Liver (tissue), 9 donors: Measurements from ENCODE around the gene PIGN. TPM values are rescaled to one million over a fixed set of nuclear protein-coding genes. Genes with fewer than 3 reads are reported as not detected.
"Not testable (repeated sequence)": the region's sequence is repeated elsewhere in the genome, so short reads cannot be mapped to it uniquely, and the experiment has no call there.

ENCODE experiments used
- DNase-seq: peaks from one replicate; pipeline ENCODE4 v3.0.0-alpha.2; 2017; ENCODE audit warnings: low spot score
- H3K27ac ChIP-seq, 2 donors: one replicate each; pipeline ENCODE4 v1.7.0; 2013; ENCODE audit warnings: inconsistent platforms in 2 of 2, low read length in 2 of 2, control low read depth in 1 of 2, low read depth in 1 of 2, mild to moderate bottlenecking in 1 of 2
- H3K27me3 ChIP-seq, 4 donors: one replicate each; pipeline versions ENCODE4 v1.6.1 to v1.7.0; 2013; ENCODE audit warnings: low read length in 3 of 4, inconsistent platforms in 1 of 4, mild to moderate bottlenecking in 1 of 4, moderate library complexity in 1 of 4; ENCODE audit not compliant: control insufficient read depth in 4 of 4, insufficient read depth in 4 of 4
- H3K36me3 ChIP-seq, 4 donors: one replicate each; pipeline versions ENCODE4 v1.6.1 to v1.7.0; 2013; ENCODE audit warnings: low read length in 3 of 4, mild to moderate bottlenecking in 3 of 4, low read depth in 1 of 4, moderate library complexity in 1 of 4; ENCODE audit not compliant: control insufficient read depth in 4 of 4, insufficient read depth in 3 of 4
- H3K4me1 ChIP-seq, 4 donors: one replicate each; pipeline versions ENCODE4 v1.6.1 to v1.7.0; 2013; ENCODE audit warnings: low read length in 3 of 4, mild to moderate bottlenecking in 3 of 4, moderate library complexity in 1 of 4; ENCODE audit not compliant: control insufficient read depth in 4 of 4, insufficient read depth in 4 of 4
- H3K4me3 ChIP-seq, 3 donors: one replicate each; pipeline versions ENCODE4 v1.6.1 to v1.7.0; 2013; ENCODE audit warnings: low read length in 3 of 3, control low read depth in 1 of 3, low read depth in 1 of 3, mild to moderate bottlenecking in 1 of 3
- H3K9ac ChIP-seq, 2 donors: one replicate each; pipeline ENCODE4 v1.7.0; 2013; ENCODE audit warnings: low read length in 2 of 2, mild to moderate bottlenecking in 2 of 2, moderate library complexity in 2 of 2, control low read depth in 1 of 2, low read depth in 1 of 2
- H3K9me3 ChIP-seq, 4 donors: one replicate each; pipeline versions ENCODE4 v1.6.1 to v1.7.0; 2013; ENCODE audit warnings: low read length in 3 of 4; ENCODE audit not compliant: control insufficient read depth in 4 of 4
- CTCF ChIP-seq: fragments of 150-350 bp; IDR thresholded peaks from 2 replicates; pipeline ENCODE4 v1.5.1; 2017; ENCODE audit warnings: improper control_type of control experiment, low read depth, low read length; ENCODE audit not compliant: missing input control
- GABPA ChIP-seq, 2 donors: IDR thresholded peaks in 1 of 2; conservative IDR thresholded peaks in 1 of 2; 2 replicates each; pipeline ENCODE4 v1.6.1; 2016; ENCODE audit warnings: antibody characterized with exemption in 2 of 2, mild to moderate bottlenecking in 1 of 2, moderate library complexity in 1 of 2
- HNF4A ChIP-seq, 2 donors: conservative IDR thresholded peaks; 2 replicates each; pipeline ENCODE4 v1.6.1; 2016; ENCODE audit warnings: antibody characterized with exemption in 2 of 2, mild to moderate bottlenecking in 2 of 2
- HNF4G ChIP-seq: IDR thresholded peaks from 2 replicates; pipeline ENCODE4 v1.6.1; 2016; ENCODE audit warnings: antibody characterized with exemption
- JUND ChIP-seq, 2 donors: IDR thresholded peaks; 2 replicates each; pipeline ENCODE4 v1.6.1; 2016; ENCODE audit warnings: antibody characterized with exemption in 2 of 2
- NR2F2 ChIP-seq: IDR thresholded peaks from 2 replicates; pipeline ENCODE4 v1.6.1; 2016; ENCODE audit warnings: antibody characterized with exemption
- RAD21 ChIP-seq, 2 donors: IDR thresholded peaks; 2 replicates each; pipeline ENCODE4 v1.6.1; 2016; ENCODE audit warnings: antibody characterized with exemption in 2 of 2, mild to moderate bottlenecking in 2 of 2
- REST ChIP-seq: IDR thresholded peaks from 2 replicates; pipeline ENCODE4 v1.6.1; 2016; ENCODE audit warnings: antibody characterized with exemption, mild to moderate bottlenecking
- RXRA ChIP-seq, 2 donors: IDR thresholded peaks; 2 replicates each; pipeline ENCODE4 v1.6.1; 2017 to 2018; ENCODE audit warnings: antibody characterized with exemption in 2 of 2, mild to moderate bottlenecking in 1 of 2
- TAF1 ChIP-seq: conservative IDR thresholded peaks from 2 replicates; pipeline ENCODE4 v1.6.1; 2016; ENCODE audit warnings: antibody characterized with exemption, mild to moderate bottlenecking
- YY1 ChIP-seq: IDR thresholded peaks from 2 replicates; pipeline ENCODE4 v1.6.1; 2016; ENCODE audit warnings: antibody characterized with exemption, mild to moderate bottlenecking
- ZBTB33 ChIP-seq: IDR thresholded peaks from 2 replicates; pipeline ENCODE4 v1.6.1; 2016; ENCODE audit warnings: antibody characterized with exemption
- WGBS: extraction: QIAGEN DNeasy Blood & Tissue Kit; methylation state at CpG from one replicate; pipeline ENCODE4 v1.1.7; 2013; 5-methylcytosine and 5-hydroxymethylcytosine counted together
- polyA plus RNA-seq, 2 donors: library from polyadenylated mRNA; stranded (reverse) in 1 of 2; unstranded in 1 of 2; fragments of 200-250 nt in 1 of 2; fragments of >200 nt in 1 of 2; fragmentation: Nextera tagmentation in 1 of 2; extraction: Ambion mirVana in 1 of 2; gene quantifications; one replicate each; pipeline versions ENCODE4 v1.2.1 to v1.2.3, GENCODE V29; 2013 to 2015
- total RNA-seq, 2 donors: library from RNA; depleted of rRNA; stranded (reverse); fragments of >200 nt; gene quantifications; one replicate each; pipeline ENCODE4 v1.2.3, GENCODE V29; 2014
- donor health status: healthy.
- donor health status: healthy.
- donor health status: healthy.
- donor health status: healthy.
- donor health status: healthy.

PIGN gene
- total and polyA plus RNA-seq, 4 donors, result 5.1 to 20.6 (median 12.5) TPM

- Histone ChIP-seq H3K9ac (no peak overlapping the region), H3K4me3 (no peak overlapping the region), H3K36me3 (no peaks in the 10 kb centered on the region), H3K27ac (peak overlapping the region in 1 of 2 donors; percentile 41), H3K4me1 (no peaks in the 10 kb centered on the region), H3K9me3 (no peaks in the 10 kb centered on the region), H3K27me3 (no peaks in the 10 kb centered on the region)
- no peak for TF ChIP-seq REST
- no peak for TF ChIP-seq RXRA (IDR thresholded peaks at IDR 0.05)
- no peak for TF ChIP-seq CTCF
- no peak for TF ChIP-seq TAF1
- TF ChIP-seq JUND (IDR thresholded peaks at IDR 0.05), result no peak
- no peak for TF ChIP-seq HNF4A (conservative IDR thresholded peaks at IDR 0.05)
- no peak for TF ChIP-seq RAD21 (IDR thresholded peaks at IDR 0.05)
- no peak for TF ChIP-seq ZBTB33
- no peak for TF ChIP-seq GABPA (IDR thresholded peaks at IDR 0.05 in 1 of 2, conservative IDR thresholded peaks at IDR 0.05 in 1 of 2)
- no peak for TF ChIP-seq NR2F2
- TF ChIP-seq YY1, result no peak
- no peak for TF ChIP-seq HNF4G
- DNase-seq, result no peak
- WGBS, result 76% methylated on average over 11 of the region's 11 CpGs
Observed at GRCh38 chr18:62037012-62037742, 149.7 kb downstream of the PIGN start.

GRCh38 chr18:62034286-62034685, 152.6 kb downstream of the PIGN start:
- not testable (repeated sequence) for H3K27ac ChIP-seq, H3K27me3 ChIP-seq, H3K9me3 ChIP-seq, H3K4me1 ChIP-seq, H3K36me3 ChIP-seq, H3K9ac ChIP-seq, DNase-seq, H3K4me3 ChIP-seq
- 83% methylated on average over 3 of the region's 3 CpGs for WGBS
